DND-41 (cell line): ENCODE results near the gene GARNL3.

Source experiments
- CTCF ChIP-seq: IDR thresholded peaks from 2 replicates; pipeline ENCODE4 v1.5.1; 2012; ENCODE audit warnings: borderline replicate concordance, low read length, moderate library complexity, mild to moderate bottlenecking; ENCODE audit not compliant: poor library complexity, severe bottlenecking; ENCODE audit errors: extremely low read depth
- EZH2 ChIP-seq: IDR thresholded peaks from 3 replicates; pipeline ENCODE4 v1.6.1; 2012; ENCODE audit warnings: borderline replicate concordance, low read depth, mild to moderate bottlenecking, moderate library complexity, low read length, inconsistent platforms; ENCODE audit not compliant: severe bottlenecking

- TF ChIP-seq CTCF = no peak
- no peak for TF ChIP-seq EZH2
These were observed 157.7 kb downstream of the GARNL3 start for GRCh38 chr9:127422133-127422782.
